GM18868 (cell line): Measurements from ENCODE around the gene GLIS1.

Experiments
- ATAC-seq: cut with Tn5 transposase; IDR thresholded peaks from one replicate; pipeline ENCODE4 v1.9.1; 2021; ENCODE audit warnings: mild to moderate bottlenecking, moderate library complexity; ENCODE audit not compliant: unreplicated experiment

The GLIS1 gene

GRCh38 chr1:53640701-53641075 lies 98.3 kb downstream of the GLIS1 start:
- ATAC-seq: no peak

- no peak for ATAC-seq
Observed at GRCh38 chr1:53639996-53640700, 98.8 kb downstream of the GLIS1 start.

- ATAC-seq: no peak
Observed at GRCh38 chr1:53639251-53639763, 99.7 kb downstream of the GLIS1 start.

GRCh38 chr1:53638360-53639035 lies 100.5 kb downstream of the GLIS1 start:
- no peak for ATAC-seq

- no peak for ATAC-seq
Observed at GRCh38 chr1:53637511-53638359, 101.2 kb downstream of the GLIS1 start.

GRCh38 chr1:53636621-53637171 lies 102.3 kb downstream of the GLIS1 start:
- no peak for ATAC-seq

GRCh38 chr1:53634571-53634979 lies 104.4 kb downstream of the GLIS1 start:
- ATAC-seq: no peak

GRCh38 chr1:53633073-53633704 lies 105.8 kb downstream of the GLIS1 start:
- no peak for ATAC-seq

GRCh38 chr1:53631622-53632310 lies 107.2 kb downstream of the GLIS1 start:
- ATAC-seq: no peak

GRCh38 chr1:53629101-53629691 lies 109.8 kb downstream of the GLIS1 start:
- no peak for ATAC-seq

GRCh38 chr1:53628286-53628955 lies 110.5 kb downstream of the GLIS1 start:
- ATAC-seq: no peak

GRCh38 chr1:53627666-53628065 lies 111.3 kb downstream of the GLIS1 start:
- ATAC-seq: no peak

GRCh38 chr1:53627031-53627430 lies 111.9 kb downstream of the GLIS1 start:
- ATAC-seq: no peak

GRCh38 chr1:53626616-53627015 lies 112.3 kb downstream of the GLIS1 start:
- ATAC-seq: no peak

- no peak for ATAC-seq
Observed at GRCh38 chr1:53625766-53626520, 113.0 kb downstream of the GLIS1 start.

GRCh38 chr1:53625049-53625448 lies 113.9 kb downstream of the GLIS1 start:
- ATAC-seq: no peak

- no peak for ATAC-seq
Observed at GRCh38 chr1:53622531-53622930, 116.4 kb downstream of the GLIS1 start.

GRCh38 chr1:53621144-53621543 lies 117.8 kb downstream of the GLIS1 start:
- no peak for ATAC-seq
